H9 (cell line): Measurements from ENCODE around the gene IFT81. TPM values are rescaled to one million over a fixed set of nuclear protein-coding genes. Genes with fewer than 3 reads are reported as not detected.
"Not testable (repeated sequence)": the region's sequence is repeated elsewhere in the genome, so short reads cannot be mapped to it uniquely, and the experiment has no call there.

Source experiments
- DNase-seq: peaks from one replicate; pipeline ENCODE4 v3.0.0-alpha.2; 2017
- H2AFZ ChIP-seq: one replicate; pipeline ENCODE4 v1.6.1; 2013; ENCODE audit warnings: mild to moderate bottlenecking, low read length, control low read depth, moderate library complexity
- H2AK5ac ChIP-seq: 2 replicates; pipeline ENCODE4 v1.6.1; 2013; ENCODE audit warnings: low read length, control low read depth, mixed read lengths; ENCODE audit not compliant: insufficient read length
- H2BK120ac ChIP-seq: one replicate; pipeline ENCODE4 v1.6.1; 2013; ENCODE audit warnings: low read depth, mild to moderate bottlenecking, low read length, control low read depth, inconsistent platforms; ENCODE audit not compliant: poor library complexity, severe bottlenecking
- H2BK12ac ChIP-seq: 2 replicates; pipeline ENCODE4 v1.6.1; 2013; ENCODE audit warnings: low read length, control low read depth, mixed read lengths, low read depth; ENCODE audit not compliant: insufficient read length
- H2BK15ac ChIP-seq: 2 replicates; pipeline ENCODE4 v1.6.1; 2013; ENCODE audit warnings: low read depth, low read length, control low read depth
- H2BK20ac ChIP-seq: one replicate; pipeline ENCODE4 v1.6.1; 2013; ENCODE audit warnings: low read depth, mild to moderate bottlenecking, low read length, control low read depth, inconsistent platforms; ENCODE audit not compliant: poor library complexity, severe bottlenecking
- H2BK5ac ChIP-seq: 2 replicates; pipeline ENCODE4 v1.6.1; 2013; ENCODE audit warnings: low read length, control low read depth, mixed read lengths; ENCODE audit not compliant: insufficient read length
- H3K14ac ChIP-seq: 2 replicates; pipeline ENCODE4 v1.6.1; 2013; ENCODE audit warnings: low read length, control low read depth; ENCODE audit not compliant: insufficient read depth
- H3K18ac ChIP-seq: 2 replicates; pipeline ENCODE4 v1.6.1; 2013; ENCODE audit warnings: low read depth, mild to moderate bottlenecking, mixed read lengths, low read length, control low read depth; ENCODE audit not compliant: insufficient read length
- H3K23ac ChIP-seq: 2 replicates; pipeline ENCODE4 v1.6.1; 2013; ENCODE audit warnings: low read length, control low read depth, mixed read lengths, low read depth; ENCODE audit not compliant: insufficient read length
- H3K23me2 ChIP-seq: 2 replicates; pipeline ENCODE4 v1.6.1; 2013; ENCODE audit warnings: low read depth, mild to moderate bottlenecking, mixed read lengths, low read length, control low read depth; ENCODE audit not compliant: insufficient read length, poor library complexity, severe bottlenecking
- H3K27ac ChIP-seq: 2 replicates; pipeline ENCODE4 v1.5.1; 2013; ENCODE audit warnings: low read length, control low read depth, mixed read lengths, low read depth; ENCODE audit not compliant: insufficient read length
- H3K27me3 ChIP-seq: 2 replicates; pipeline ENCODE4 v1.6.1; 2013; ENCODE audit warnings: low read length, control low read depth, inconsistent platforms; ENCODE audit not compliant: insufficient read depth
- H3K4ac ChIP-seq: 2 replicates; pipeline ENCODE4 v1.6.1; 2013; ENCODE audit warnings: low read depth, mild to moderate bottlenecking, control low read depth, inconsistent platforms, low read length, moderate library complexity
- H3K4me1 ChIP-seq: 2 replicates; pipeline ENCODE4 v1.6.1; 2013; ENCODE audit warnings: low read length, control low read depth, inconsistent platforms; ENCODE audit not compliant: insufficient read depth
- H3K4me2 ChIP-seq: 2 replicates; pipeline ENCODE4 v1.6.1; 2013; ENCODE audit warnings: low read length, control low read depth, mixed read lengths; ENCODE audit not compliant: insufficient read length, insufficient read depth
- H3K56ac ChIP-seq: 2 replicates; pipeline ENCODE4 v1.6.1; 2013; ENCODE audit warnings: low read depth, mild to moderate bottlenecking, mixed read lengths, low read length, control low read depth; ENCODE audit not compliant: insufficient read length
- H3K79me1 ChIP-seq: 2 replicates; pipeline ENCODE4 v1.6.1; 2013; ENCODE audit warnings: low read depth, mild to moderate bottlenecking, moderate library complexity, low read length, control low read depth, inconsistent platforms; ENCODE audit not compliant: insufficient read depth, poor library complexity, severe bottlenecking
- H3K79me2 ChIP-seq: 2 replicates; pipeline ENCODE4 v1.6.1; 2013; ENCODE audit warnings: low read length, control low read depth, inconsistent platforms; ENCODE audit not compliant: insufficient read depth
- H3K9ac ChIP-seq: 2 replicates; pipeline ENCODE4 v1.6.1; 2013; ENCODE audit warnings: low read length, control low read depth, mixed read lengths; ENCODE audit not compliant: insufficient read length; ENCODE audit errors: extremely low read depth
- H3K9me3 ChIP-seq: one replicate; pipeline ENCODE4 v1.6.1; 2013; ENCODE audit warnings: low read depth, low read length, inconsistent platforms; ENCODE audit not compliant: control insufficient read depth
- H3T11ph ChIP-seq: one replicate; pipeline ENCODE4 v1.6.1; 2013; ENCODE audit warnings: mild to moderate bottlenecking, low read length, control low read depth, inconsistent platforms
- H4K20me1 ChIP-seq: one replicate; pipeline ENCODE4 v1.6.1; 2013; ENCODE audit not compliant: control insufficient read depth, insufficient read length, insufficient read depth
- H4K5ac ChIP-seq: 2 replicates; pipeline ENCODE4 v1.6.1; 2013; ENCODE audit warnings: low read depth, mild to moderate bottlenecking, mixed read lengths, low read length, control low read depth; ENCODE audit not compliant: insufficient read length
- H4K8ac ChIP-seq: replicated peaks from 2 replicates; pipeline ENCODE4 v1.6.1; 2013; ENCODE audit warnings: low read length, control low read depth, mixed read lengths, low read depth; ENCODE audit not compliant: insufficient read length
- H4K91ac ChIP-seq: 2 replicates; pipeline ENCODE4 v1.6.1; 2013; ENCODE audit warnings: low read depth, mild to moderate bottlenecking, moderate library complexity, mixed read lengths, low read length, control low read depth; ENCODE audit not compliant: insufficient read length
- H3K27ac Mint-ChIP-seq, 3 experiments: 2 replicates in 2 of 3; 3 replicates in 1 of 3; pipeline ENCODE4 v1.8.0; 2020 to 2021; ENCODE audit warnings: mixed read lengths in 3 of 3, mild to moderate bottlenecking in 1 of 3, moderate library complexity in 1 of 3
- H3K27me3 Mint-ChIP-seq: 2 replicates; pipeline ENCODE4 v1.8.0; 2021; ENCODE audit warnings: low read depth, mild to moderate bottlenecking, moderate library complexity, mixed read lengths
- H3K36me3 Mint-ChIP-seq, 3 experiments: 2 replicates in 2 of 3; 3 replicates in 1 of 3; pipeline ENCODE4 v1.8.0; 2020 to 2021; ENCODE audit warnings: low read depth in 3 of 3, mixed read lengths in 3 of 3; ENCODE audit not compliant: insufficient read depth in 1 of 3
- H3K4me1 Mint-ChIP-seq, 2 experiments: 2 replicates each; pipeline ENCODE4 v1.8.0; 2020; ENCODE audit warnings: mixed read lengths in 2 of 2
- H3K4me3 Mint-ChIP-seq, 2 experiments: 2 replicates in 1 of 2; 3 replicates in 1 of 2; pipeline ENCODE4 v1.8.0; 2020 to 2021; ENCODE audit warnings: mild to moderate bottlenecking in 2 of 2, mixed read lengths in 2 of 2, moderate library complexity in 1 of 2
- H3K9me3 Mint-ChIP-seq, 2 experiments: 2 replicates in 1 of 2; 3 replicates in 1 of 2; pipeline ENCODE4 v1.8.0; 2020; ENCODE audit warnings: mild to moderate bottlenecking in 2 of 2, mixed read lengths in 2 of 2, moderate library complexity in 1 of 2
- WGBS: extraction: QIAGEN DNeasy Blood & Tissue Kit; methylation state at CpG from one replicate; pipeline ENCODE4 v1.1.7; 2013; ENCODE audit warnings: missing lambda C conversion rate, low lambda C conversion rate, mixed read lengths; ENCODE audit not compliant: insufficient read length; ENCODE audit errors: extremely low coverage; 5-methylcytosine and 5-hydroxymethylcytosine counted together
- total RNA-seq: library from RNA; stranded (reverse); gene quantifications from 2 replicates; pipeline ENCODE4 v1.2.1, GENCODE V29; 2021
- TF ChIP-seq, protein P1 (sequence below): fragments of 200-600 bp; sonication (generic); conservative IDR thresholded peaks from 3 replicates; pipeline ENCODE4 v1.8.0; 2021; ENCODE audit warnings: antibody characterized with exemption, mild to moderate bottlenecking

The IFT81 gene
- total RNA-seq, 1 experiment from 2014 or later: 9.3 TPM

GRCh38 chr12:110117210-110117609, 6.9 kb upstream of the IFT81 start:
- H3K9ac ChIP-seq, H2BK120ac ChIP-seq, H3K27me3 ChIP-seq, H3K27me3 Mint-ChIP-seq, H3K36me3 Mint-ChIP-seq, H4K20me1 ChIP-seq, H3T11ph ChIP-seq, H4K91ac ChIP-seq, H3K79me1 ChIP-seq, H3K23me2 ChIP-seq, H3K4me1 Mint-ChIP-seq, H3K4me2 ChIP-seq, H3K18ac ChIP-seq, H3K9me3 Mint-ChIP-seq, DNase-seq, H3K27ac ChIP-seq, H3K4ac ChIP-seq, H3K9me3 ChIP-seq, H4K5ac ChIP-seq, H2AK5ac ChIP-seq, H2BK5ac ChIP-seq, H2BK15ac ChIP-seq, H3K23ac ChIP-seq, H4K8ac ChIP-seq, H3K79me2 ChIP-seq, H3K14ac ChIP-seq, H3K4me3 Mint-ChIP-seq, H2BK12ac ChIP-seq, H2BK20ac ChIP-seq, H3K4me1 ChIP-seq, H2AFZ ChIP-seq, H3K27ac Mint-ChIP-seq, H3K56ac ChIP-seq: not testable (repeated sequence)
- TF ChIP-seq, protein P1, sequence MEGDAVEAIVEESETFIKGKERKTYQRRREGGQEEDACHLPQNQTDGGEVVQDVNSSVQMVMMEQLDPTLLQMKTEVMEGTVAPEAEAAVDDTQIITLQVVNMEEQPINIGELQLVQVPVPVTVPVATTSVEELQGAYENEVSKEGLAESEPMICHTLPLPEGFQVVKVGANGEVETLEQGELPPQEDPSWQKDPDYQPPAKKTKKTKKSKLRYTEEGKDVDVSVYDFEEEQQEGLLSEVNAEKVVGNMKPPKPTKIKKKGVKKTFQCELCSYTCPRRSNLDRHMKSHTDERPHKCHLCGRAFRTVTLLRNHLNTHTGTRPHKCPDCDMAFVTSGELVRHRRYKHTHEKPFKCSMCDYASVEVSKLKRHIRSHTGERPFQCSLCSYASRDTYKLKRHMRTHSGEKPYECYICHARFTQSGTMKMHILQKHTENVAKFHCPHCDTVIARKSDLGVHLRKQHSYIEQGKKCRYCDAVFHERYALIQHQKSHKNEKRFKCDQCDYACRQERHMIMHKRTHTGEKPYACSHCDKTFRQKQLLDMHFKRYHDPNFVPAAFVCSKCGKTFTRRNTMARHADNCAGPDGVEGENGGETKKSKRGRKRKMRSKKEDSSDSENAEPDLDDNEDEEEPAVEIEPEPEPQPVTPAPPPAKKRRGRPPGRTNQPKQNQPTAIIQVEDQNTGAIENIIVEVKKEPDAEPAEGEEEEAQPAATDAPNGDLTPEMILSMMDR: peak; percentile 56
- no CpG with 5 or more reads among the region's 8 CpGs for WGBS
